Measurements from ENCODE around the gene ICAM1. TPM values are rescaled to one million over a fixed set of nuclear protein-coding genes. Genes with fewer than 3 reads are reported as not detected.
A peak's percentile ranks its signal among the peaks of the same experiment; 100 is the strongest.

Gene ICAM1
- total and polyA plus RNA-seq, 2 of the 13 experiments (the other 11 are each of a cell fraction or from before 2014, with no cell fraction given): 37.9 to 98.4 TPM

DNA sequence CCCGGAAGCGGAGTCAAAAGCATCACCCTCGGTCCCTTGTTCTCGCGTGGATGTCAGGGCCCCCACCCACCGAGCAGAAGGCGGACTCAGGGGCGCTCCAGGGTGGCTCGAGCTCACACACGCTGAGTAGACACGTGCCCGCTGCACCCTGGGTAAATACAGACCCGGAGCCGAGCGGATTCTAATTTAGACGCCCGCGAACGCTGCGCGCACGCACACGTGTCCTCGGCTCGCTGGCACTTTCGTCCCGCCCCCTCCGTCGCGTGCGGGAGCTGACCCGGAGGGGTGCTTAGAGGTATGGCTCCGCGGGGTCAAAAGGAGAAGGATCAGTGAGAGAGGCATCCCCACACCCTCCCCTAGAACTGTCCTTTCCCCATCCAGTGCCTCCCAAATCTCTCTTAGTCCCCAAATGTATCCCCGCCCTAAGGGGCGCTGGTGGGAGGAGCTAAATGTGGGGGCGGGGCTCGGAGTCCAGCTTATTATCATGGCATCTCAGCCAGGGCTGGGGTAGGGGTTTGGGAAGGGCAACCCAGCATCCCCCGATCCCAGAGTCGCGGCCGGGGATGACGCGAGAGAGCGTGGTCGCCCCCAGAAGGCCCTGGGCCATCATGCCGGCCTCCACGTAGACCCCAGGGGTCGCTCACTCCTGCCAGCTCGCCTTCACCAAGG is 18.4 kb downstream of the ICAM1 start (continued):
- TF ChIP-seq CEBPZ (IDR thresholded peaks at IDR 0.05; ENCODE audit: low read length) (no peak), ELF1 (CRISPR knock-in tag; IDR thresholded peaks at IDR 0.05) (no peak), EP300 (IDR thresholded peaks at IDR 0.05; ENCODE audit: low read depth in 2 of 2, low read length in 2 of 2) (no peak), EP300 (CRISPR knock-in tag; IDR thresholded peaks at IDR 0.05; ENCODE audit: borderline replicate concordance) (no peak), TBX2 (CRISPR knock-in tag; IDR thresholded peaks at IDR 0.05; ENCODE audit: borderline replicate concordance) (peak; percentile 62; the same call in 1 of the 2 replicates), NFKBIZ (CRISPR knock-in tag; IDR thresholded peaks at IDR 0.05) (no peak), ZNF263 (CRISPR knock-in tag; IDR thresholded peaks at IDR 0.05) (no peak), ZNF563 (CRISPR knock-in tag; IDR thresholded peaks at IDR 0.05) (no peak), ZNF331 (CRISPR knock-in tag; IDR thresholded peaks at IDR 0.05) (no peak), ZNF230 (CRISPR knock-in tag; IDR thresholded peaks at IDR 0.05) (0 out of 2 replicates have a peak, but pooled peaks have one; percentile 71), TBP (CRISPR knock-in tag; IDR thresholded peaks at IDR 0.05) (no peak), ZFX (CRISPR knock-in tag; IDR thresholded peaks at IDR 0.05; ENCODE audit: low read depth) (peak; percentile 17; the same call in 1 of the 2 replicates), FOXP1 (IDR thresholded peaks at IDR 0.05) (no peak), FOXP1 (CRISPR knock-in tag; IDR thresholded peaks at IDR 0.05) (no peak), SNAI1 (CRISPR knock-in tag; IDR thresholded peaks at IDR 0.05; ENCODE audit: borderline replicate concordance) (peak; percentile 44; the same call in 1 of the 2 replicates), HIVEP1 (CRISPR knock-in tag; IDR thresholded peaks at IDR 0.05) (peak; percentile 66), TOPORS (CRISPR knock-in tag; IDR thresholded peaks at IDR 0.05) (peak; percentile 28; the same call in 1 of the 2 replicates), ZNF670 (CRISPR knock-in tag; IDR thresholded peaks at IDR 0.05; ENCODE audit: borderline replicate concordance) (no peak), ZNF496 (CRISPR knock-in tag; IDR thresholded peaks at IDR 0.05; ENCODE audit: insufficient replicate concordance) (no peak), ZNF792 (CRISPR knock-in tag; IDR thresholded peaks at IDR 0.05) (no peak), MIER2 (CRISPR knock-in tag; IDR thresholded peaks at IDR 0.05) (no peak), ZNF652 (CRISPR knock-in tag; IDR thresholded peaks at IDR 0.05; ENCODE audit: borderline replicate concordance, low read depth) (no peak)
- TF ChIP-seq, protein P1, sequence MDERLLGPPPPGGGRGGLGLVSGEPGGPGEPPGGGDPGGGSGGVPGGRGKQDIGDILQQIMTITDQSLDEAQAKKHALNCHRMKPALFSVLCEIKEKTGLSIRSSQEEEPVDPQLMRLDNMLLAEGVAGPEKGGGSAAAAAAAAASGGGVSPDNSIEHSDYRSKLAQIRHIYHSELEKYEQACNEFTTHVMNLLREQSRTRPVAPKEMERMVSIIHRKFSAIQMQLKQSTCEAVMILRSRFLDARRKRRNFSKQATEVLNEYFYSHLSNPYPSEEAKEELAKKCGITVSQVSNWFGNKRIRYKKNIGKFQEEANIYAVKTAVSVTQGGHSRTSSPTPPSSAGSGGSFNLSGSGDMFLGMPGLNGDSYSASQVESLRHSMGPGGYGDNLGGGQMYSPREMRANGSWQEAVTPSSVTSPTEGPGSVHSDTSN (CRISPR knock-in tag; IDR thresholded peaks at IDR 0.05): no peak
- TF ChIP-seq, protein P2, sequence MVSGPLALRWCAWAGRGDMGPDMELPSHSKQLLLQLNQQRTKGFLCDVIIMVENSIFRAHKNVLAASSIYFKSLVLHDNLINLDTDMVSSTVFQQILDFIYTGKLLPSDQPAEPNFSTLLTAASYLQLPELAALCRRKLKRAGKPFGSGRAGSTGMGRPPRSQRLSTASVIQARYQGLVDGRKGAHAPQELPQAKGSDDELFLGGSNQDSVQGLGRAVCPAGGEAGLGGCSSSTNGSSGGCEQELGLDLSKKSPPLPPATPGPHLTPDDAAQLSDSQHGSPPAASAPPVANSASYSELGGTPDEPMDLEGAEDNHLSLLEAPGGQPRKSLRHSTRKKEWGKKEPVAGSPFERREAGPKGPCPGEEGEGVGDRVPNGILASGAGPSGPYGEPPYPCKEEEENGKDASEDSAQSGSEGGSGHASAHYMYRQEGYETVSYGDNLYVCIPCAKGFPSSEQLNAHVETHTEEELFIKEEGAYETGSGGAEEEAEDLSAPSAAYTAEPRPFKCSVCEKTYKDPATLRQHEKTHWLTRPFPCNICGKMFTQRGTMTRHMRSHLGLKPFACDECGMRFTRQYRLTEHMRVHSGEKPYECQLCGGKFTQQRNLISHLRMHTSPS (CRISPR knock-in tag; IDR thresholded peaks at IDR 0.05; ENCODE audit: low read depth): no peak
- TF ChIP-seq, protein P3, sequence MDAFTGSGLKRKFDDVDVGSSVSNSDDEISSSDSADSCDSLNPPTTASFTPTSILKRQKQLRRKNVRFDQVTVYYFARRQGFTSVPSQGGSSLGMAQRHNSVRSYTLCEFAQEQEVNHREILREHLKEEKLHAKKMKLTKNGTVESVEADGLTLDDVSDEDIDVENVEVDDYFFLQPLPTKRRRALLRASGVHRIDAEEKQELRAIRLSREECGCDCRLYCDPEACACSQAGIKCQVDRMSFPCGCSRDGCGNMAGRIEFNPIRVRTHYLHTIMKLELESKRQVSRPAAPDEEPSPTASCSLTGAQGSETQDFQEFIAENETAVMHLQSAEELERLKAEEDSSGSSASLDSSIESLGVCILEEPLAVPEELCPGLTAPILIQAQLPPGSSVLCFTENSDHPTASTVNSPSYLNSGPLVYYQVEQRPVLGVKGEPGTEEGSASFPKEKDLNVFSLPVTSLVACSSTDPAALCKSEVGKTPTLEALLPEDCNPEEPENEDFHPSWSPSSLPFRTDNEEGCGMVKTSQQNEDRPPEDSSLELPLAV (CRISPR knock-in tag; conservative IDR thresholded peaks at IDR 0.05; ENCODE audit: low read depth): no peak

Data from HepG2 (cell line).